ENCODE results near the gene LOC128125822.

LOC128125822 gene

DNA sequence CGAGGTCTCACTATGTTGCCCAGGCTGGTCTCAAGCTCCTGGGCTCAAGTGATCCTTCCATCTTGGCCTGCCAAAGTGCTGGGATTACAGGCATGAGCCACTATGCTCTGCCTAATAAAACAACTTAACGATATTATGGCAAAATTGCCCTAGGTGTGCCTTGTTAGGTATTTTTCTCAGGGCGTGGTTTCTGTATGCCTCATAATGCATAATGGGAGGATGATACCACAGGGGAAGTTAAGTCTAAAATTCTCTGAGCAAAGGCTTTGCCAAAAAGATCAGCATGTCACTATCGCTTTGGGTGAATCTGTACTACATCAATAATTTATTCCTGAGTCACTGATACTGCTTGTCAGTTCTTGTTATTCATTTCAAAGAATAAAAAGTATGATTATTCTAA, 15.9 kb upstream of the LOC128125822 start:
- no peak for DNase-seq (ENCODE audit: low spot score)

GRCh38 chr6:63558278-63558677, 14.0 kb upstream of the LOC128125822 start:
- DNase-seq (ENCODE audit: low spot score) = no peak

GRCh38 chr6:63560801-63561287, 11.4 kb upstream of the LOC128125822 start:
- DNase-seq (ENCODE audit: low spot score) = no peak

- no peak for DNase-seq (ENCODE audit: low spot score)
These were observed 11.0 kb upstream of the LOC128125822 start for GRCh38 chr6:63561288-63561687.

DNA sequence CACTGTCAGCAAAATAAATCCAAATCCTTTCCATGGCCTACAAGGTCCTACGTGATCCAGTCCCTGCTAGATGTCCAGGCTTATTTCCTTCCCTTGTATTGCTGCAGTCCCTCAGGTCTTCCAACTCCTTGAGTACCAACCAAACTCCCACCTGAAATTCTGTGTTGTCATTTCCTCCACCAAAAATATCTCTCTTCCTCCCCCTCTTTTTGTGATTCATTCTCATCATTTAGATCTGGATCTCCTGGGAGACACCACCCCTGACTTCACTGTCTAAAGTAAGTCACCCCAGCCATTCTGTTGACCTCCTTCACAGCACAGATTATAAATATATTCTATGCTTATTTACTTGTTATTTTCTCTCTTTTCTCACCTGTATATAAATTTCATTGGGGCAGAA, 9.0 kb upstream of the LOC128125822 start:
- no peak for DNase-seq (ENCODE audit: low spot score)

GRCh38 chr6:63565058-63565726, 7.1 kb upstream of the LOC128125822 start:
- DNase-seq (ENCODE audit: low spot score) = no peak

DNA sequence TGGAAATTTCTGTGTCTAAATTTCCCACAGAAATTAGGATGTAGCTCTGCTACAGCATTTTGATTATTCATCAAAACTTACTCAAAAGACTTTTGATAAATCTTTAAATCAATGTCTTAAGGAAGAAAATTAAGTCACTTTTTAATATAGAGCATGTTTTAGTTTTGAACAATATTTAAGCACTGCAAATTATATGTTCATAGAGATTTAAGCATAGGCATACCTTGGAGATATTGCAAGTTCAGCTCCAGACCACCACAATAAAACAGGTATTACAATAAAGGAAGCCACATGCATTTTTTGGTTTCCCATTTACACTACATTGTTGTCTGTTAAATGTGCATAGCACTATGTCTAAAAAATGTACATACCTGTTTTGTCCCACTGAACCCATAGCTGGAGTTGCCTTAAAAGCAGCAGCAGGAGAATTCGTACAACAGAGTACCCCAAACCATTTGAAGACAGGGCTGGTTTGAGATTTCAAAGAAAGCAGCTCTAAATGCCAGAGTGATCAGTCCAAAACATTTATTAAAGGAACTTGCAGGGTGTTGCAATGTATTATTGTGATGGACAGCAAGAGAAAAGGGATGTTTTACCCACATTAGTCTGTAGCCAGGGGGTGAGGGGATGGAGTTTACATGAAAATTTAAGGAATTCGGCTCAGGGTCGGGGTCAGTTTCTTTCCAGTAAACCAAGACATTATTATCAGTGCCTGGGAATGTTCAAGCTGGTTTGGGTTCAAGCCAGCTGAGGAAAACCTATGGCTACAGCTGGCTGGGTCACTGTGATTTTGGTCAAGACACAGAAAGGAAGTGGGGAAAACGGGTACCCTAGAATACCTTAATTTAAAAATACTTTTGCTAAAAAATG, 6.3 kb upstream of the LOC128125822 start:
- DNase-seq (ENCODE audit: low spot score) = no peak

- DNase-seq (ENCODE audit: low spot score) = no peak
These were observed 4.3 kb upstream of the LOC128125822 start for GRCh38 chr6:63567966-63568365.

DNA sequence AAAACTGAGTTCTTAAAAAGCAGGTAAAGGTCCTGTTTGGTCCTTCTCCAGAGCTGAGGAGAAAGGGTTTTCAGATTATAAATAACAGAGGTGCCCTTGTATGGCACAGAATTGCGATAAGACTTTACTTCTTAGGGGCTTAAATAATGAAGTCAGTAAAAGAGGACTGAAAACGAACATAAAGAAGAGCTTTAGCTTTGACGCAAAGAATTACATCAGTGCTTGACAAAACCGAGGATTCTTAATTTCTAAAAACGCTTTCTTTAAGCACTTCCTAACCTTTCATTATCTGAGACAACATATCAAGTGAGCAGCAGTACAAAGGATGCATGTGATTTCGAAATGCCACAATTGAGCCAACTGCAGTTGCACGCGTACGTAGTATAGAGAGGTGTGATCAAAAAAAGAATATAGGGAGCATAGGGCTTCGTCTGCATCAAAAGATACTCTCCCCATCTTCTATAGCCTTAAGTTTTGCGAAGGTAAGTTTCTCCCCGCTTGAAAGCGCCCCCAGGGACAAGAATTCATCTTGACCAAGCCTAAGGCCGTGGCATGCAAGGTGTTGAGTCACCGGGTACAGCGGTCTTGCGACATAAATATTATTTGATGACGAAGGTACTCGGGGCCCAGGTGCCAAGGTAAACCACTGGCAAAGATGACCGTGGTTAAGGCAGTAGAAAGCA, 778 bp upstream of the LOC128125822 start:
- no peak for DNase-seq (ENCODE audit: low spot score)

- no peak for DNase-seq (ENCODE audit: low spot score)
These were observed 431 bp downstream of the LOC128125822 start for GRCh38 chr6:63572747-63573075.

- DNase-seq (ENCODE audit: low spot score) = peak; percentile 74
These were observed 1.0 kb downstream of the LOC128125822 start for GRCh38 chr6:63573076-63573898.

DNA sequence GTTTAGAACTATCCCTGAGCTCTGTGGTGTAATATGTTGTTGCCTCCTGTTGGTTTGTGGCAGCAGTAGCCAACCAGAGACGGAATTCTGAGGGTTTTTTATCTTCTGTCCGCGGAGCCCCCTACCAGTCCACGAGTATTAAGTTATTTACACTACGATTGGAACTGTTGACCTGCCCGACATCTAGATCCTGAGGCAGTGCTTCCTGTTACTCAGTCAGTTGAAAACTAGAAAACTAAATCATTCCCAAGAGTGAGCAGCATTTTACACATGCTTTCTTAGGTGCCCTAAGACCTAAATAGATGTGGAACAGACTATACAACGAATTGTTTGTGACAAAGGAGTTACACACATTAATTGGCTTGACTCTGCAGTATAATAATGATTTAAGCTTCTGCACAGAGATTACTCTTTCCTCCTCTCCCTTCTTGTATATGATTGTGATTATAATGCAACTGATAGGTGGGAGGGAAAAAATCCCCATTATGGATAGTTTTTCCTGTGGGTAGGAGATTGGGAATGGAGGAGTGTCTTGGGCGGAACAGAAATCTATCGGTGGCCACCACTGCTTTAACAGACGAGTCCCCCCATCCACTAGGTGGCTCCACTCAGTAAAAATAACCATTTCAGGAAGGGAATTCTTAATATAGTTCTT, 1.7 kb downstream of the LOC128125822 start:
- DNase-seq (ENCODE audit: low spot score) = peak; percentile 87

DNA sequence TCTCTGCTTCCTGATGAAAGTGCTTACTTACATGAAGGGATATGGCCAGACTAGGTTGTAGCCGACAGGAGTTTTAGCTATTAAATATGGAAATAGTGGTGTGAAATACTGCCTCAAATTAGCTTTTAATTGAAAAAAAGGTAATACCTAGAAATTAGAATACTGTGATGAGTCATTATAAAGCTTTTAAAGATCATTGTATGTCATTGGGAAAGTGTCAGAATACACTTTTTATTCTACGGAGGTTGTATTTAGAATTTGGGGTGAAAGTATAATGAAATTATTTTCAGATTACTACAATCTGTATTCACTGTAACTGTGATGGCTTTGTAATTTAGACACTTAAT, 2.2 kb downstream of the LOC128125822 start:
- DNase-seq (ENCODE audit: low spot score) = no peak

GRCh38 chr6:63576147-63576772, 4.0 kb downstream of the LOC128125822 start:
- DNase-seq (ENCODE audit: low spot score) = no peak

GRCh38 chr6:63576985-63577712, 4.9 kb downstream of the LOC128125822 start:
- DNase-seq (ENCODE audit: low spot score) = no peak

DNA sequence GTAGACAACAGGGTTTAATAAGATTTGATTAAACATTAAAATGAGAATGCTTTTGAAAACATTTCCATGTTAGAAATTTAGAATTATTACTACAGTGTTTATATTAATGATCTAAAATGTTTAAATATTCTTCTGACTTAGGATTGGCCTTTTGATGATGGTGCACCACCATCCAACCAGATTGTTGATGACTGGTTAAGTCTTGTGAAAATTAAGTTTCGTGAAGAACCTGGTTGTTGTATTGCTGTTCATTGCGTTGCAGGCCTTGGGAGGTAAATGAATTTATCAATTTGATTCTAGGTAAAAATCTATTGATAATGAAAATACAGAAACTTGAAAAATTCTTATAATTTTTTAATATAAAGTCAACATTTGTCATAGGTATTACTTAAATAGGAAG, 6.5 kb downstream of the LOC128125822 start:
- no peak for DNase-seq (ENCODE audit: low spot score)

GRCh38 chr6:63579937-63580703, 7.8 kb downstream of the LOC128125822 start:
- DNase-seq (ENCODE audit: low spot score) = no peak

DNA sequence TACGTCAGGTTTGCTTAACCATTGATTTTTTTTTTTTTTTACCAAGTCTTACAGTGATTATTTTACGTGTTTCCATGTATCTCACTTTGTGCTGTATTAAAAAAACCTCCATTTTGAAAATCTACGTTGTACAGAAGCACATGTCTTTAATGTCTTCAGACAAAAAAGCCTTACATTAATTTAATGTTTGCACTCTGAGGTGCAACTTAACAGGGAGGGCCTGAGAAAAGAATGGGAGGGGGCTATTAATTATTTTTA, 8.4 kb downstream of the LOC128125822 start:
- no peak for DNase-seq (ENCODE audit: low spot score)

- DNase-seq (ENCODE audit: low spot score) = no peak
These were observed 9.2 kb downstream of the LOC128125822 start for GRCh38 chr6:63581355-63582013.

All from hematopoietic multipotent progenitor cell treated with erythropoietin and hydrocortisone succinate and interleukin-3 and kit ligand, for 17 days (in vitro differentiated cells).